ENCODE results near the gene CLEC2D.
A peak's percentile ranks its signal among the peaks of the same experiment; 100 is the strongest.

DNA sequence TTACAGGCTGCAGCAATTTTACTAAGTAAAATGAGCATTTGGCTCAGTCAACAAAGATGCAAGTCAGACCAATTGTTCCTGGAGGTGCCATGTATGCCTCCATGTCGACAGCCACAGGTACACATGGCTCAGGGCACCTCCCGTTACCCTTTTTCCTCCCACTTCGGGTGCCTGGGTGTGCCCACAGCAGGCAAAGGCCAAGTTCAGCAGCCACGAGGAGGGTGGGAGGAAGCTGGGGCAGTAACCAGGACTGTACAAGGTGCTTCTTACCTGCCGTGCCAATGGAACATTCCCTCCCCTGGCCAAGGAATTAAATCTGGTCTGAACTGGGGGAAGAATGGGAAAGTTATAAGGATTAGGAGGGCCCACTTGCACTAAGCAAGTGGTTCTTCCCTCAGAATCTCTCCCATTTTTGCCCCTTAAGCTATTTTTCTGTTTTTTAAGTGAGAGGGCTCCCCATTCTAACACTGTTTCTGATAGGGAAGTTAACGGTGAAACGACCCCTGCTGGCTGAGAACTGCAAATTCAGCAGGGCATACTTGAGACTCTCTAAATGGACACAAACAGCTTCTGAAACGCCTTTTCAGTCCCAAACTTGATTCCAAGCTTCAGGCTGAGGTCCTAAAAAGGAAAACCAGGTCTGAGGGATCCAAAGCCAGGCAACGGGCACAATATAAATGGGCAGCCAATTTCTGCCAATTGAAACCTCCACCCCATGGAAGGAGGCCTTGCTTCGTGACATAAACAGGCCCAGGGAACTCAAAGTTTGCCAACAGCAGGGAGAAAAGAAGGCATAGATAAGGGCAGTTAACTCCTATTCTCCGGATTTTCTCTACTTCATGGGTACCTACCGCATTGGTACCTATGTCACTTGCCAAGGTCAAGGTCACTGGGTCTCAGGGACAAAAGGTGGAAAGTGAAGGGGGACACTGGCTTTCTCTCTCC, 38.6 kb downstream of the CLEC2D start:
- no peak for TF ChIP-seq POLR2A (IDR thresholded peaks at IDR 0.05)
- TF ChIP-seq, protein P1, sequence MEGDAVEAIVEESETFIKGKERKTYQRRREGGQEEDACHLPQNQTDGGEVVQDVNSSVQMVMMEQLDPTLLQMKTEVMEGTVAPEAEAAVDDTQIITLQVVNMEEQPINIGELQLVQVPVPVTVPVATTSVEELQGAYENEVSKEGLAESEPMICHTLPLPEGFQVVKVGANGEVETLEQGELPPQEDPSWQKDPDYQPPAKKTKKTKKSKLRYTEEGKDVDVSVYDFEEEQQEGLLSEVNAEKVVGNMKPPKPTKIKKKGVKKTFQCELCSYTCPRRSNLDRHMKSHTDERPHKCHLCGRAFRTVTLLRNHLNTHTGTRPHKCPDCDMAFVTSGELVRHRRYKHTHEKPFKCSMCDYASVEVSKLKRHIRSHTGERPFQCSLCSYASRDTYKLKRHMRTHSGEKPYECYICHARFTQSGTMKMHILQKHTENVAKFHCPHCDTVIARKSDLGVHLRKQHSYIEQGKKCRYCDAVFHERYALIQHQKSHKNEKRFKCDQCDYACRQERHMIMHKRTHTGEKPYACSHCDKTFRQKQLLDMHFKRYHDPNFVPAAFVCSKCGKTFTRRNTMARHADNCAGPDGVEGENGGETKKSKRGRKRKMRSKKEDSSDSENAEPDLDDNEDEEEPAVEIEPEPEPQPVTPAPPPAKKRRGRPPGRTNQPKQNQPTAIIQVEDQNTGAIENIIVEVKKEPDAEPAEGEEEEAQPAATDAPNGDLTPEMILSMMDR (IDR thresholded peaks at IDR 0.05 in 8 of 11, conservative IDR thresholded peaks at IDR 0.05 in 3 of 11): peak; percentile 77 to 90 (median 87)
- TF ChIP-seq POLR2AphosphoS5 (IDR thresholded peaks at IDR 0.05): no peak

Measured in spleen (tissue), 7 donors.